K562 (cell line): ENCODE measurements around the gene ZCCHC8. TPM values are rescaled to one million over a fixed set of nuclear protein-coding genes. Genes with fewer than 3 reads are reported as not detected.

Experiments
- CEBPB ChIP-seq: fragments of 450-650 bp; IDR thresholded peaks from 2 replicates; pipeline ENCODE4 v1.6.1; 2016; ENCODE audit warnings: missing genetic modification characterization, missing compliant biosample characterization
- FOXM1 ChIP-seq, 2 experiments: fragments of 450-650 bp in 1 of 2; sonication (generic) in 1 of 2; formaldehyde crosslinking in 1 of 2; IDR thresholded peaks; 2 replicates each; pipeline versions ENCODE4 v1.6.1 to v1.9.0; 2017 to 2022; ENCODE audit warnings: low read depth in 2 of 2, mild to moderate bottlenecking in 2 of 2, missing genetic modification reagents in 1 of 2, moderate library complexity in 1 of 2
- HDAC1 ChIP-seq, 2 experiments: fragments of 450-650 bp; IDR thresholded peaks; 2 replicates each; pipeline ENCODE4 v1.6.1; 2016 to 2017; ENCODE audit warnings: inconsistent platforms in 1 of 2, mild to moderate bottlenecking in 1 of 2, moderate library complexity in 1 of 2
- IRF9 ChIP-seq: fragments of 450-650 bp; IDR thresholded peaks from 2 replicates; pipeline ENCODE4 v1.6.1; 2016; ENCODE audit warnings: missing biosample characterization, missing genetic modification characterization
- MAFG ChIP-seq: fragments of 450-650 bp; conservative IDR thresholded peaks from 2 replicates; pipeline ENCODE4 v1.6.1; 2016; ENCODE audit warnings: missing genetic modification characterization, missing compliant biosample characterization
- NFE2 ChIP-seq: IDR thresholded peaks from 2 replicates; pipeline ENCODE4 v1.6.1; 2014; ENCODE audit warnings: antibody characterized with exemption, low read depth
- PCBP1 ChIP-seq: fragments of 200-400 bp; formaldehyde crosslinking; IDR thresholded peaks from 2 replicates; pipeline ENCODE4 v1.6.1; 2018; ENCODE audit warnings: mild to moderate bottlenecking, low read depth, low read length; ENCODE audit not compliant: poor library complexity, severe bottlenecking
- TBL1XR1 ChIP-seq, 2 experiments: IDR thresholded peaks; 2 replicates each; pipeline ENCODE4 v1.6.1; 2012; ENCODE audit warnings: improper control_type of control experiment in 2 of 2, low read length in 2 of 2, mild to moderate bottlenecking in 1 of 2
- TFAP4 ChIP-seq: sonication (generic); formaldehyde crosslinking; IDR thresholded peaks from 2 replicates; pipeline ENCODE4 v1.8.0; 2022; ENCODE audit warnings: missing genetic modification reagents, mild to moderate bottlenecking, moderate library complexity, borderline replicate concordance
- UBTF ChIP-seq, 2 experiments: IDR thresholded peaks; 2 replicates each; pipeline ENCODE4 v1.6.1; 2012; ENCODE audit warnings: improper control_type of control experiment in 2 of 2, low read depth in 2 of 2, low read length in 2 of 2, borderline replicate concordance in 1 of 2
- USF1 ChIP-seq: sonication (generic); formaldehyde crosslinking; IDR thresholded peaks from 2 replicates; pipeline ENCODE4 v1.9.0; 2022; ENCODE audit warnings: mild to moderate bottlenecking, missing genetic modification reagents
- VEZF1 ChIP-seq: fragments of 200-800 bp; sonication (Bioruptor generic); IDR thresholded peaks from 2 replicates; pipeline ENCODE4 v1.6.1; 2017; ENCODE audit warnings: missing genetic modification characterization, missing compliant biosample characterization
- ZBTB49 ChIP-seq: sonication (generic); formaldehyde crosslinking; IDR thresholded peaks from 2 replicates; pipeline ENCODE4 v1.8.0; 2022; ENCODE audit warnings: missing genetic modification reagents, mild to moderate bottlenecking, borderline replicate concordance
- ZBTB9 ChIP-seq: fragments of 450-650 bp; formaldehyde crosslinking; IDR thresholded peaks from 2 replicates; pipeline ENCODE4 v1.4.0; 2020; ENCODE audit warnings: mild to moderate bottlenecking, moderate library complexity
- polyA plus RNA-seq, 8 experiments: library from polyadenylated mRNA; depleted of rRNA in 4 of 8; stranded (reverse) in 5 of 8; unstranded in 3 of 8; fragments of >200 nt; fragmentation: Nextera tagmentation in 2 of 8; fragmentation: Illumina TruSeq in 1 of 8; extraction: Ambion mirVana in 2 of 8; extraction: Trizol in 1 of 8; gene quantifications; 2 replicates each; pipeline versions ENCODE4 v1.2.1 to v1.2.3, GENCODE V29; 2011 to 2014; ENCODE audit warnings: inconsistent platforms in 1 of 8, missing spikeins in 1 of 8
- total RNA-seq, 7 experiments: library from RNA; depleted of rRNA in 6 of 7; stranded (reverse); fragments of >200 nt in 6 of 7; fragmentation: Illumina TruSeq in 2 of 7; extraction: Trizol in 2 of 7; gene quantifications; 2 replicates each; pipeline versions ENCODE4 v1.2.1 to v1.2.3, GENCODE V29; 2011 to 2021; ENCODE audit warnings: low replicate concordance in 1 of 7

The ZCCHC8 gene
- total and polyA plus RNA-seq, 9 of the 15 experiments (the other 6 are each of a cell fraction or from before 2014, with no cell fraction given) = 14.8 to 50.9 (median 34.1) TPM

- TF ChIP-seq ZBTB49 = no peak
- peak; percentile 49 for TF ChIP-seq USF1
- 0 out of 4 replicates have a peak, but pooled peaks of 1 of the 2 experiments have one; percentile 25 for TF ChIP-seq TBL1XR1 (IDR thresholded peaks at IDR 0.05; ENCODE audit: low read length in 2 of 2)
- peak in 1 of 2 experiments; percentile 39; a peak in 1 of 4 replicates for TF ChIP-seq HDAC1 (IDR thresholded peaks at IDR 0.05)
- TF ChIP-seq NFE2 = peak; percentile 40
- peak; percentile 31; the same call in 1 of the 2 replicates for TF ChIP-seq ZBTB9 (CRISPR knock-in tag)
- peak; percentile 93 for TF ChIP-seq CEBPB (tag)
- TF ChIP-seq MAFG (tag) = peak; percentile 34; the same call in 1 of the 2 replicates
- no peak for TF ChIP-seq FOXM1 (IDR thresholded peaks at IDR 0.05; ENCODE audit: low read depth)
- TF ChIP-seq FOXM1 (CRISPR knock-in tag; IDR thresholded peaks at IDR 0.05; ENCODE audit: low read depth) = 0 out of 2 replicates have a peak, but pooled peaks have one; percentile 58
- TF ChIP-seq VEZF1 (CRISPR knock-in tag) = peak; percentile 67
- TF ChIP-seq TFAP4 = no peak
- 0 out of 2 replicates have a peak, but pooled peaks have one; percentile 50 for TF ChIP-seq IRF9
- TF ChIP-seq PCBP1 = peak; percentile 71
- TF ChIP-seq UBTF (IDR thresholded peaks at IDR 0.05; ENCODE audit: borderline replicate concordance in 1 of 2, low read depth in 2 of 2, low read length in 2 of 2) = peak in 1 of 2 experiments; percentile 15; a peak in 1 of 4 replicates
These were observed 594 bp downstream of the ZCCHC8 start (continued) for GRCh38 chr12:122499991-122500684.
